Loucy (cell line): Measurements from ENCODE around the gene C1orf56.
"Not testable (repeated sequence)": the region's sequence is repeated elsewhere in the genome, so short reads cannot be mapped to it uniquely, and the experiment has no call there.

Source experiments
- H2AFZ ChIP-seq: fragments of 200-600 bp; sonication (generic); 2 replicates; pipeline ENCODE4 v1.6.0; 2016; ENCODE audit warnings: antibody characterized with exemption, mild to moderate bottlenecking, low read length, moderate library complexity
- H3F3A ChIP-seq: fragments of 200-600 bp; 2 replicates; pipeline ENCODE4 v1.6.0; 2016; ENCODE audit warnings: antibody characterized with exemption, low read depth, mild to moderate bottlenecking
- H3K27me3 ChIP-seq: fragments of 200-600 bp; sonication (generic); 2 replicates; pipeline ENCODE4 v1.6.1; 2014; ENCODE audit warnings: low read length, mild to moderate bottlenecking; ENCODE audit not compliant: insufficient read depth, poor library complexity, severe bottlenecking
- H3K36me3 ChIP-seq: fragments of 200-600 bp; sonication (generic); 2 replicates; pipeline ENCODE4 v1.6.1; 2016; ENCODE audit warnings: low read length; ENCODE audit not compliant: insufficient read depth
- H3K4me1 ChIP-seq: fragments of 200-600 bp; sonication (generic); 2 replicates; pipeline ENCODE4 v1.5.1; 2014; ENCODE audit warnings: low read length, mild to moderate bottlenecking; ENCODE audit not compliant: insufficient read depth, poor library complexity, severe bottlenecking
- H3K4me2 ChIP-seq: fragments of 200-600 bp; sonication (generic); 2 replicates; pipeline ENCODE4 v1.6.0; 2014; ENCODE audit warnings: antibody characterized with exemption, low read length, low read depth, mild to moderate bottlenecking; ENCODE audit not compliant: poor library complexity, severe bottlenecking
- H3K4me3 ChIP-seq: fragments of 200-600 bp; sonication (generic); 2 replicates; pipeline ENCODE4 v1.5.1; 2014; ENCODE audit warnings: low read length, mild to moderate bottlenecking, mixed read lengths; ENCODE audit not compliant: poor library complexity, severe bottlenecking
- H3K79me2 ChIP-seq: fragments of 200-600 bp; sonication (generic); 2 replicates; pipeline ENCODE4 v1.6.1; 2014; ENCODE audit warnings: low read length; ENCODE audit not compliant: insufficient read depth
- H3K9ac ChIP-seq: fragments of 200-600 bp; sonication (generic); 2 replicates; pipeline ENCODE4 v1.6.0; 2014; ENCODE audit warnings: mild to moderate bottlenecking, low read depth, low read length, moderate library complexity; ENCODE audit not compliant: poor library complexity, severe bottlenecking
- H3K9me2 ChIP-seq: fragments of 200-600 bp; sonication (generic); replicated peaks from 2 replicates; pipeline ENCODE4 v1.6.1; 2016; ENCODE audit warnings: low read depth, low read length, mixed read lengths
- H3K9me3 ChIP-seq: fragments of 200-600 bp; sonication (generic); 2 replicates; pipeline ENCODE4 v1.6.1; 2014; ENCODE audit warnings: mild to moderate bottlenecking, antibody characterized with exemption, low read length, low read depth; ENCODE audit not compliant: insufficient read depth
- H4K20me1 ChIP-seq: fragments of 200-600 bp; sonication (generic); 2 replicates; pipeline ENCODE4 v1.6.0; 2014; ENCODE audit warnings: antibody characterized with exemption, low read length, mild to moderate bottlenecking; ENCODE audit not compliant: insufficient read depth, poor library complexity, severe bottlenecking
- EZH2phosphoT487 ChIP-seq: fragments of 200-600 bp; IDR thresholded peaks from 2 replicates; pipeline ENCODE4 v1.6.1; 2018; ENCODE audit warnings: antibody characterized with exemption, mild to moderate bottlenecking, moderate library complexity, borderline replicate concordance
- TF ChIP-seq, protein P1 (sequence below): fragments of 200-600 bp; sonication (generic); conservative IDR thresholded peaks from 2 replicates; pipeline ENCODE4 v1.5.1; 2014; ENCODE audit warnings: mild to moderate bottlenecking, antibody characterized with exemption, low read length

The C1orf56 gene

DNA sequence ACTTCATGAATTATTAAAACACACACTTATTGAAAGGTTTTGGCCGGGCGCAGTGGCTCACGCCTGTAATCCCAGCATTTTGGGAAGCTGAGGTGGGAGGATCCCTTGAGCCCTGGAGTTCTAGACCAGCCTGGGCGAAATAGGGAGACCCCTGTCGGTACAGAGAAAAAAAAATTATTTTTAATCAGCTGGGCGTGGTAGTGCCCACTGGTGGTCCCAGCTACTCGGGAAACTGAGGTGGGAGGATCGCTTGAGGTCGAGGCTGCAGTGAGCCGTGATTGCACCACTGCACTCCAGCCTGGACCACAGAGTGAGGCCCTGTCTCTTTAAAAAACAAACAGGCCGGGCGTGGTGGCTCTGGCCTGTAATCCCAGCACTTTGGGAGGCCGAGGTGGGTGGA, 24.7 kb downstream of the C1orf56 start:
- no peak overlapping the region for H3K4me2 ChIP-seq
- H3K4me1 ChIP-seq = peaks cover 23% of the 10 kb centered on the region
- peaks cover 4% of the 10 kb centered on the region for H4K20me1 ChIP-seq
- H3K36me3 ChIP-seq = peaks cover 11% of the 10 kb centered on the region
- peaks cover 7% of the 10 kb centered on the region; the same call in 1 of the 2 replicates for H3F3A ChIP-seq
- H3K4me3 ChIP-seq = no peak overlapping the region
- H3K9ac ChIP-seq = no peak overlapping the region
- peaks cover 36% of the 10 kb centered on the region for H3K79me2 ChIP-seq
- no peaks in the 10 kb centered on the region for H3K9me3 ChIP-seq
- no peaks in the 10 kb centered on the region for H3K27me3 ChIP-seq
- H3K9me2 ChIP-seq = no peaks in the 10 kb centered on the region
- no peak overlapping the region for H2AFZ ChIP-seq
- no peak for TF ChIP-seq EZH2phosphoT487
- TF ChIP-seq, protein P1, sequence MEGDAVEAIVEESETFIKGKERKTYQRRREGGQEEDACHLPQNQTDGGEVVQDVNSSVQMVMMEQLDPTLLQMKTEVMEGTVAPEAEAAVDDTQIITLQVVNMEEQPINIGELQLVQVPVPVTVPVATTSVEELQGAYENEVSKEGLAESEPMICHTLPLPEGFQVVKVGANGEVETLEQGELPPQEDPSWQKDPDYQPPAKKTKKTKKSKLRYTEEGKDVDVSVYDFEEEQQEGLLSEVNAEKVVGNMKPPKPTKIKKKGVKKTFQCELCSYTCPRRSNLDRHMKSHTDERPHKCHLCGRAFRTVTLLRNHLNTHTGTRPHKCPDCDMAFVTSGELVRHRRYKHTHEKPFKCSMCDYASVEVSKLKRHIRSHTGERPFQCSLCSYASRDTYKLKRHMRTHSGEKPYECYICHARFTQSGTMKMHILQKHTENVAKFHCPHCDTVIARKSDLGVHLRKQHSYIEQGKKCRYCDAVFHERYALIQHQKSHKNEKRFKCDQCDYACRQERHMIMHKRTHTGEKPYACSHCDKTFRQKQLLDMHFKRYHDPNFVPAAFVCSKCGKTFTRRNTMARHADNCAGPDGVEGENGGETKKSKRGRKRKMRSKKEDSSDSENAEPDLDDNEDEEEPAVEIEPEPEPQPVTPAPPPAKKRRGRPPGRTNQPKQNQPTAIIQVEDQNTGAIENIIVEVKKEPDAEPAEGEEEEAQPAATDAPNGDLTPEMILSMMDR = no peak

DNA sequence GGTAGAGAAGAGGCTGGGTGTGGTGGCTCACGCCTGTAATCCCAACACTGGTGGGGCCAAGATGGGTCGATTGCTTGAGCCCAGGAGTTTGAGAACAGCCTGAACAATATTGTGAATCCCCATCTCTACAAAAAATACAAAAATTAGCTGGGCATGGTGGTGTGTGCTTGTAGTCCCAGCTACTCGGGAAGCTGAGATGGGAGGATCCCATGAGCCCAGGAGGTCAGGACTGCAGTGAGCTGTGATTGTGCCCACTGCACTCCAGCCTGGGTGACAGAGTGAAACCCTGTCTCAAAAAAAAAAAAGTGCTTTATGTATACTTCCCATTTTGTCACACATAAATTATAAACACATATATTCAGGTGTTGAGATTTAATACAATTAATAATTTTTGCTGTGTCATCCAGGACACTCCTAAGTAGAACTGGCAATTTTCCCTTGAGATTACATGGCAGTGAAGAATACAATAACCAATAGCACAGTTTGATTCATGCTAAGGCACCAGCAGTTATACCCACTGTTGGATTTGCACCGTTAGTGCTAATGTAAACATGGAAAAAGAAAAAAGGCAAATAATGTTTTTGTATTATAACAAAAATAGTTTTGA, 38.5 kb downstream of the C1orf56 start:
- H3K36me3 ChIP-seq = no peaks in the 10 kb centered on the region
- no peak overlapping the region for H2AFZ ChIP-seq
- H3K9me3 ChIP-seq = no peaks in the 10 kb centered on the region
- no peaks in the 10 kb centered on the region for H3K79me2 ChIP-seq
- H3K9ac ChIP-seq = no peak overlapping the region
- no peak overlapping the region for H3K4me2 ChIP-seq
- no peaks in the 10 kb centered on the region for H3K9me2 ChIP-seq
- H3K27me3 ChIP-seq = no peaks in the 10 kb centered on the region
- no peak overlapping the region for H3K4me3 ChIP-seq
- H4K20me1 ChIP-seq = no peaks in the 10 kb centered on the region
- H3K4me1 ChIP-seq = no peaks in the 10 kb centered on the region
- TF ChIP-seq, protein P1 = no peak
- TF ChIP-seq EZH2phosphoT487 = no peak
- no peaks in the 10 kb centered on the region for H3F3A ChIP-seq

DNA sequence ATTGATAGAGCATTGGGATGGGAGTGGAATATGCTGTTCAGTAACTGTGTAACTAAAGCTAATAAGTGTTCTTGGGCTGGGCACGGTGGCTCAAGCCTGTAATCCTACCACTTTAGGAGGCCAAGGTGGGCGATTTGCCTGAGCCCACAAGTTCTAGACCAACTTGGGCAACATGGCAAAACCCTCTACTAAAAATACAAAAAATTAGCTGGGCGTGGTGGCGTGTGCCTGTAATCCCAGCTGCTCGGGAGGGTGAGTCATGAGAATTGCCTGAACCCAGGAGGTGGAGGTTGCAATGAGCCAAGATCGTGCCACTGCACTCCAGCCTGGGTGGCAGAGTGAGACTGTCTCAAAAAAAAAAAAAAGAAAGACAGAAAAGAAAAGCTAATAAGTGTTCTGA, 49.9 kb downstream of the C1orf56 start:
- not testable (repeated sequence) for H3K9me3 ChIP-seq, H3K36me3 ChIP-seq, H3K4me2 ChIP-seq

DNA sequence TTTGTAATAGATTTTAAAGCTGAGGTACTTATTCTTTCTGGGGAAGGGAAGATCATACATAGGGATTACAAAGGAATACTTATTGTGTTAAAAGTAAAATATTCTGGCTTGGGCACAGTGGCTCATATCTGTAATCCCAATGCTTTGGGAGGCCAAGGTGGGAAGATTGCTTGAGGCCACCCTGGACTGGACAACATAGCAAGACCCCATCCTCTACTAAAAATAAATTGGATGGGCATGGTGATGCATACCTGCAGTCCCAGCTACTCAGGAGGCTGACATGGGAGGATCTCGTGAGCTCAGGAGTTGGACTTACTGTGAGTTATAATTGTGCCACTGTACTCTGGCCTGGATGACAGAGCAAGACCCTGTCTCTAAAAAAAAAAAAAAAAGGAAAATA, 50.6 kb downstream of the C1orf56 start:
- Histone ChIP-seq H3K4me1 (no peaks in the 10 kb centered on the region), H3K9me2 (no peaks in the 10 kb centered on the region), H3K36me3 (no peaks in the 10 kb centered on the region), H3F3A (0 out of 2 replicates have a peak, but pooled peaks cover 1% of the 10 kb centered on the region), H3K4me3 (no peak overlapping the region), H3K79me2 (no peaks in the 10 kb centered on the region), H4K20me1 (no peaks in the 10 kb centered on the region), H3K9me3 (no peaks in the 10 kb centered on the region), H3K27me3 (no peaks in the 10 kb centered on the region), H3K9ac (no peak overlapping the region), H3K4me2 (no peak overlapping the region), H2AFZ (no peak overlapping the region)
- TF ChIP-seq EZH2phosphoT487 = no peak
- TF ChIP-seq, protein P1 = no peak

More for the DNA sequence above, 49.9 kb downstream of the C1orf56 start:
- not testable (repeated sequence) for H3K4me1 ChIP-seq, H3K9me2 ChIP-seq, H4K20me1 ChIP-seq, H3K79me2 ChIP-seq, H2AFZ ChIP-seq, H3K27me3 ChIP-seq, H3K9ac ChIP-seq, H3F3A ChIP-seq, H3K4me3 ChIP-seq
